ENCODE measurements around the gene HMCN1.

HMCN1 gene

DNA sequence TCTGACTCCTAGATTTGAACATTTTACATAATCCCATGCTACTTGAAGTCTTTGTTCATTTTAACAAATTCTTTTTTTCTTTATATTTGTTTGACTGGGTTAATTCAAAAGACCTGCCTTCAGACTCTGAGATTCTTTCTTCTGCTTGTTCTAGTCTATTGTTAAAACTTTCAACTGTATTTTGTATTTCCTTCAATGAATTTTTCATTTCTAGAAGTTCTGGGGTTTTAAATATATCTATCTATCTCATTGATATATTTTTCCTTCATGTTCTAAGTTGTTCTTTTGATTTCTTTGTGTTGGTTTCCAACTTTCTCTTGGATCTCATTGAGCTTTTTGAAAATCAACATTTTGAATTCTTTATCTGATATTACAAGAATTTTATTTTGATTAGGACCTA lies 64.3 kb downstream of the HMCN1 start:
- no peak for DNase-seq (ENCODE audit: low read depth)
- H3K4me3 ChIP-seq (ENCODE audit: low read length) = no peak overlapping the region
- TF ChIP-seq, protein P1, sequence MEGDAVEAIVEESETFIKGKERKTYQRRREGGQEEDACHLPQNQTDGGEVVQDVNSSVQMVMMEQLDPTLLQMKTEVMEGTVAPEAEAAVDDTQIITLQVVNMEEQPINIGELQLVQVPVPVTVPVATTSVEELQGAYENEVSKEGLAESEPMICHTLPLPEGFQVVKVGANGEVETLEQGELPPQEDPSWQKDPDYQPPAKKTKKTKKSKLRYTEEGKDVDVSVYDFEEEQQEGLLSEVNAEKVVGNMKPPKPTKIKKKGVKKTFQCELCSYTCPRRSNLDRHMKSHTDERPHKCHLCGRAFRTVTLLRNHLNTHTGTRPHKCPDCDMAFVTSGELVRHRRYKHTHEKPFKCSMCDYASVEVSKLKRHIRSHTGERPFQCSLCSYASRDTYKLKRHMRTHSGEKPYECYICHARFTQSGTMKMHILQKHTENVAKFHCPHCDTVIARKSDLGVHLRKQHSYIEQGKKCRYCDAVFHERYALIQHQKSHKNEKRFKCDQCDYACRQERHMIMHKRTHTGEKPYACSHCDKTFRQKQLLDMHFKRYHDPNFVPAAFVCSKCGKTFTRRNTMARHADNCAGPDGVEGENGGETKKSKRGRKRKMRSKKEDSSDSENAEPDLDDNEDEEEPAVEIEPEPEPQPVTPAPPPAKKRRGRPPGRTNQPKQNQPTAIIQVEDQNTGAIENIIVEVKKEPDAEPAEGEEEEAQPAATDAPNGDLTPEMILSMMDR (conservative IDR thresholded peaks at IDR 0.05; ENCODE audit: low read length) = no peak

DNA sequence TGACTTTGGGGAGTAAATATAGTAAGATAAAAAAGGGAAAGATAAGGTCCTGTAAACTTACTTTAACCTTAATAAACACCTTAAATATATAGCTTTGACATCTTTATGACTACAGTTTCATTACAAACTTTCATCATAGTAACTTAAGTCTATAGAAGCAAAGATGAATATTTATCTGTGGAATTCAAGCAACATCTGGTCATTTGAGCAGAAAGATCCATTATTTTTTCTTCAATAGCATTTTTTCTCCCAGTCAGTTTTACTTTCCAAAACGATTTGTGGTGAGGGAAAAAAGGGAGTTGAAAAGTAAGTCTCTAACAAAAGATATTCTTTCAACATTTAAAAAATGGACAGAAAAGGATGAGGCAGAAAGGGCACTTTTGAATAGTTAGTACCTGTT lies 69.0 kb downstream of the HMCN1 start:
- DNase-seq (ENCODE audit: low read depth) = peak; percentile 57
- H3K4me3 ChIP-seq (ENCODE audit: low read length) = no peak overlapping the region
- TF ChIP-seq, protein P1 (conservative IDR thresholded peaks at IDR 0.05; ENCODE audit: low read length) = no peak

DNA sequence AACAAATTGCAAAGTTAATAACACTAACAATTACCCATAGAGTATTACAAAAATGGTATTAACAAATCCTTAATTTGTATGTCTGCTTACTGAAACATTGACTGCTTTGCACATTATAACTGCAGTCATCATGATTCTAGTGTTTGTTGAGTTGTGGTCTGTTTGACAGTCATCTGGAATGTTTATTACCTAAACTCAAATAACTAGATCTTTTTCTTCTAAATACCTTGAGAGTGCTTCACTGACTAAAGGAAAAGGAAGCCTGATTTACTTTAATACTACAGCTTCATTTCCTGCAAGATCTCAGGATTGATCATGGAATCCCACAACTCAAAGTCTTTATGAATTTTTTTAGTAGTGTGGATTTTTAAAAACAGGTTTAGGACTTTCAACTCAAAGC lies 70.0 kb downstream of the HMCN1 start:
- peak; percentile 49 for DNase-seq (ENCODE audit: low read depth)
- H3K4me3 ChIP-seq (ENCODE audit: low read length) = no peak overlapping the region
- TF ChIP-seq, protein P1 (conservative IDR thresholded peaks at IDR 0.05; ENCODE audit: low read length) = no peak

DNA sequence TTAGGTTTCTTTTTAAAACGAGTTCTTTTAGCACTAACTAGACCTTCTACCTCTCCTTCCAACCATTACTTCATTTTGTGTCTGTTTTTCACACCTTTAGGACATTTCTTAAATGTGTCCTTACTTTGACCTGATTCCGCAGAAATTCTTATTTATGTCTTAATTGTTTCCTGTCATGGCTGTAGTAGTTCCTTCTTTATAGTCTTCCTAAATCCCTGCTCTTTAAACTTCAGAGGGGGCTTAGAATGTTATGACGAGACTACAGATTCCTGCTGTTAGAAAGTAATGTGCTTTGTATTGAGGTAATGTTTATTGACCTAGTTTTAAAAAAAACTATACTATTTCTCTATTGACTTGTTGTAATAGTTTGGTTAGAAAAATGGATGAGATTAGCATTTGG lies 70.4 kb downstream of the HMCN1 start:
- DNase-seq (ENCODE audit: low read depth) = no peak
- no peak overlapping the region for H3K4me3 ChIP-seq (ENCODE audit: low read length)
- TF ChIP-seq, protein P1 (conservative IDR thresholded peaks at IDR 0.05; ENCODE audit: low read length) = no peak

DNA sequence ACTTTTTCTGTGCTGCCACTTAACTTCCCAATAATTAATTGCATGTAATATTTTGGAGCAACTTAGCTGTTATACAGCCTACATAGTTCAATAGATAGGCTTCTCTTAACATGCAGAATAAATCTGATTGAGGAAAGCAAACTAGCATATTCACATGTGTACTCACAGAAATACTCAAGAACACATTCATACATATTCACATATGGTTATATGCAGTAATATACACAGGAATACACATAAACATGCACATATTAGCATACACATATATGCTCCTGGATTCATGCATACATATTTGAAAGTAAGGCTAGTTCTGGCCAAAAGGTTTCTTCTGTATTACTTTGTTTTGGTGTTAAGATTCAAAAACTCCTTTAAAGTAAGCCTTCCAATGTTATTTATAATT lies 73.1 kb downstream of the HMCN1 start:
- no peak overlapping the region for H3K4me3 ChIP-seq (ENCODE audit: low read length)
- TF ChIP-seq, protein P1 (conservative IDR thresholded peaks at IDR 0.05; ENCODE audit: low read length) = no peak
- DNase-seq (ENCODE audit: low read depth) = no peak

DNA sequence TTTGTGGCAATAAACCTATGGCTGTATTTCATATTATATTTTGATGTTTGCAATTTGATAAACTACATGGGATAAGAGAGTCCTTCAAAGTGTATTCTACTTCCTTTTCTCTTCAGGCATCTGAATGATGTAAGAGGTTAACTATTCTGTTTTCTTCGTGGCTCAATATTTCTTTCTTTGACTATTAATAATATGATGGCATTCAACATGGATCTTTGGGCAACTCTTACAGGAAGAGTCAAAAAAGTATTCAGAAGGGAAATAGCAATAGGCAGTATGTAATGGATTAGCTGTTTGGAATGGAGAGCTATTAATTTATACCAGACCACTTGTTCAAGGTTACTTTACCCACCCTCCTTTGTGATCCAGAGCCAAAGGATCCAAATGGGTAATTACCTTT lies 74.4 kb downstream of the HMCN1 start:
- TF ChIP-seq, protein P1 (conservative IDR thresholded peaks at IDR 0.05; ENCODE audit: low read length) = no peak
- peak; percentile 60 for DNase-seq (ENCODE audit: low read depth)
- no peak overlapping the region for H3K4me3 ChIP-seq (ENCODE audit: low read length)

DNA sequence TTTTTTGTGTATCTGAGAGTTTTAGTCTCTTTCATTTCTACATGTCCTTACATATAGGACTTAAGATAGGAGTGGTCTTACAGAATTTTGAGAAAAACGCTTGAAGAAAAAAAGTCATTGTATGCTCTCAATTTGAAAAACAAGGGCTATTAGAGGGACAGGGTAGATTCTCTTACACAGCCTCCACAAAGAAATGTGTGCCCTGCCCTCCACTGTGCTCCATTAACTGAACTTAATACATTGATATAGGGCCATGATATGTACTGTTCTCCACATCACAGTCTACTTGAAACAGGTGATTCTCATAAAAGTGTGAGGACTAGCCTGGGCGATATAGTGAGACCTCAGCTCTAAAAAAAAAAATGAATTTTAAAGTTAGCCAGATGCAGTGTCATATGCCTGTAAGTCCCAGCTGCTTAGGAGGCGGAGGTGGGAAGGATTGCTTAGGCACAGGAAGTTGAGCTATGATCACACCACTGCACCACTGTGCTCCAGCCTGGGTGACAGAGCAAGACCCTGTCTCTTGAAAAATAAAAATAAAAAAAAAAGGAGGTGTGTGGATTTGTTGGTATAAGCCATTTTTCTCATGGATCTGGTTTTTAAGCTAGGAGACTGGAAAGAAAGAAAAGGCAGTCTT lies 77.0 kb downstream of the HMCN1 start:
- no peak for DNase-seq (ENCODE audit: low read depth)

More for the DNA sequence above, 77.0 kb downstream of the HMCN1 start:
- H3K4me3 ChIP-seq (ENCODE audit: low read length) = no peak overlapping the region
- TF ChIP-seq, protein P1 (conservative IDR thresholded peaks at IDR 0.05; ENCODE audit: low read length) = no peak
